Parathyroid adenoma (tissue), 2 donors: ENCODE results near the gene KIDINS220.

ENCODE experiments used
- H2AFZ ChIP-seq: fragments of 300-600 bp; sonication (generic); one replicate; pipeline ENCODE4 v1.7.0; 2017; ENCODE audit warnings: antibody characterized with exemption, mild to moderate bottlenecking
- H3K27ac ChIP-seq: fragments of 300-600 bp; sonication (generic); one replicate; pipeline ENCODE4 v1.7.0; 2017
- H3K27me3 ChIP-seq: fragments of 300-600 bp; sonication (generic); one replicate; pipeline ENCODE4 v1.7.0; 2017; ENCODE audit warnings: low read length; ENCODE audit not compliant: control insufficient read depth, insufficient read depth
- H3K36me3 ChIP-seq: fragments of 300-600 bp; sonication (generic); one replicate; pipeline ENCODE4 v1.7.0; 2017; ENCODE audit warnings: low read length; ENCODE audit not compliant: control insufficient read depth, insufficient read depth
- H3K4me1 ChIP-seq: fragments of 300-600 bp; sonication (generic); one replicate; pipeline ENCODE4 v1.7.0; 2017; ENCODE audit warnings: control low read depth
- H3K4me2 ChIP-seq: fragments of 300-600 bp; sonication (generic); one replicate; pipeline ENCODE4 v1.7.0; 2017; ENCODE audit warnings: low read length
- H3K4me3 ChIP-seq: fragments of 300-600 bp; sonication (generic); one replicate; pipeline ENCODE4 v1.7.0; 2017; ENCODE audit warnings: low read depth, low read length
- H3K79me2 ChIP-seq: fragments of 300-600 bp; sonication (generic); one replicate; pipeline ENCODE4 v1.7.0; 2017; ENCODE audit warnings: control low read depth
- H3K9ac ChIP-seq: fragments of 300-600 bp; sonication (generic); one replicate; pipeline ENCODE4 v1.7.0; 2017; ENCODE audit warnings: mild to moderate bottlenecking
- H3K9me3 ChIP-seq: fragments of 300-600 bp; sonication (generic); one replicate; pipeline ENCODE4 v1.7.0; 2017; ENCODE audit warnings: low read length; ENCODE audit not compliant: control insufficient read depth
- TF ChIP-seq, protein P1 (sequence below): fragments of 300-600 bp; sonication (generic); IDR thresholded peaks from one replicate; pipeline ENCODE4 v1.7.0; 2017; ENCODE audit warnings: antibody characterized with exemption, mild to moderate bottlenecking
- donor health status: primary hyperparathyroidism.

KIDINS220 gene

DNA sequence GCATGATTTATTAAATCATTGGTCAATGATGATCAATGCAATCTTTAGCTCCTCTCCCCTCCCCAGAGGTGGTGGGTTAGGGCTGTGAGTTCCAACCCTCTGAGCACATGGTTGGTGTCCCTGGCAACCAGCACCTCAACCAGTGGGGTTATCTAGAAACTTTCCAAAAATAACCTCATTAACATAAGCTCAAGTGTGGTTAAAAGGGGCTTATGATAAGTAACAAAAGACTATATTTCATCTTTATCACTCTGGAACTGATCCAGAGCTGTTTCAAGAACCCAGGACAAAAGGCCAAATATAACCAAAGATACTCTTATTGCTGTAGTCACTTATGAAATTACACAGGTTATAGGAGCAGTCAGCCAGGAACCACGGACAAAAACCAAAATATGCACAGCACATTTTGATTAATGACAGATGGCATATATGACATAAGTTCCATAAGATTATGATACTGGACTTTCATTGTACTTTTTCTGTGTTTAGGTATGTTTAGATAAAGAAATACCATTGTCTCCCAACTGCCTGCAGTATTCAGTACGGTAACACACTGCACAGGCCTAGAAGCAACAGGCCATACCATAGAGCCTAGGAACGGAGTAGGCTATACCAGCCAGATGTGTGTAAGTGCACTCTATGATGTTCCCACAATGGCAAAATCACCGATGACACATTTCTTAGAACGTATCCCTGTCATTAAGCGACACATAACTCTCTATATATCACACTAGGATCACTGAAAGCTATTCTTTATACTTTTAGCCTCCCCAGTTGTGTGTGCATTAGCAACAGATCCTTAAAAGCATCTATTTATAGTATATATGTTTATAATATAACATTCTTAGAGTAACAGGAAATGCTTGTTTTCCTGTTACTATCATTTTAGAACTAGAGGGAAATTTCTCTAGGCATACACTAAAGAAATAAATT lies 31.9 kb downstream of the KIDINS220 start:
- Histone ChIP-seq H3K36me3 (no peaks in the 10 kb centered on the region), H3K79me2 (no peaks in the 10 kb centered on the region)

DNA sequence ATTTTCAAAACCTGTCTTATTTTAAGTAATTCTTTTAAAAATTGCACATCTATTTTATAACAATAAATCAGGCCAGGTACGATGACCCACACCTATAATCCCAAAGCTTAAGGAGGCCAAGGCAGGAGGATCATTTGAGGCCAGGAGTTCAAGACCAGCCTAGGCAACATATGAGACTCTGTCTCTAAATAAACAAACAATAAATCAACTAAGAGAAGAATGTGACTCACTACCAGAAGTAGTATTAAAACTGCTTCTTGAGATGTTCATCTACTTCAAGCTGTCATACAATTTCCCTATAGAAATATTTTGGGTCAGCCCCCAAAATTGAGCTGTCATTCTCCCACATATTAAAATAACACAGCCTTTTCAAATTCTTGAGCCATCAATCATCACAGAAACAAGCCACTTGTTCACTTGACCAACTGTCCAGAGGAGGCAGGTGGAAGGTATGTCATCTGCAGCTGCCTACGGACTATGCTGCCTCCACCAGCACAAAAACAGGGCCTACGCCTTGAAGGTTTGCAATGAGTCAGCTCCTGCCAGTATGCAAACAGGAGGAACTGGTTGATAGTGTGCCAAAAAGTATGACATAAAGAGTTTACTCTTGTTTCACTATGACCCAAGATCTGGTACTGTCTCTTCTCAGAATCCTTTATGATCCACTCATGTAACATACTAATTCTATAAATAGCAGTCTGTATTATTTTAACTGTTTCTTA lies 33.6 kb downstream of the KIDINS220 start:
- no peak overlapping the region for H3K4me2 ChIP-seq
- no peaks in the 10 kb centered on the region for H3K9me3 ChIP-seq
- TF ChIP-seq, protein P1, sequence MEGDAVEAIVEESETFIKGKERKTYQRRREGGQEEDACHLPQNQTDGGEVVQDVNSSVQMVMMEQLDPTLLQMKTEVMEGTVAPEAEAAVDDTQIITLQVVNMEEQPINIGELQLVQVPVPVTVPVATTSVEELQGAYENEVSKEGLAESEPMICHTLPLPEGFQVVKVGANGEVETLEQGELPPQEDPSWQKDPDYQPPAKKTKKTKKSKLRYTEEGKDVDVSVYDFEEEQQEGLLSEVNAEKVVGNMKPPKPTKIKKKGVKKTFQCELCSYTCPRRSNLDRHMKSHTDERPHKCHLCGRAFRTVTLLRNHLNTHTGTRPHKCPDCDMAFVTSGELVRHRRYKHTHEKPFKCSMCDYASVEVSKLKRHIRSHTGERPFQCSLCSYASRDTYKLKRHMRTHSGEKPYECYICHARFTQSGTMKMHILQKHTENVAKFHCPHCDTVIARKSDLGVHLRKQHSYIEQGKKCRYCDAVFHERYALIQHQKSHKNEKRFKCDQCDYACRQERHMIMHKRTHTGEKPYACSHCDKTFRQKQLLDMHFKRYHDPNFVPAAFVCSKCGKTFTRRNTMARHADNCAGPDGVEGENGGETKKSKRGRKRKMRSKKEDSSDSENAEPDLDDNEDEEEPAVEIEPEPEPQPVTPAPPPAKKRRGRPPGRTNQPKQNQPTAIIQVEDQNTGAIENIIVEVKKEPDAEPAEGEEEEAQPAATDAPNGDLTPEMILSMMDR: no peak
- no peaks in the 10 kb centered on the region for H3K36me3 ChIP-seq
- no peaks in the 10 kb centered on the region for H3K27me3 ChIP-seq
- H3K4me1 ChIP-seq: no peaks in the 10 kb centered on the region
- H3K9ac ChIP-seq: no peak overlapping the region
- H3K79me2 ChIP-seq: no peaks in the 10 kb centered on the region
- H3K4me3 ChIP-seq: no peak overlapping the region
- H2AFZ ChIP-seq: no peak overlapping the region
- H3K27ac ChIP-seq: no peak overlapping the region

More for the DNA sequence above, 31.9 kb downstream of the KIDINS220 start:
- Histone ChIP-seq H3K9me3 (no peaks in the 10 kb centered on the region), H2AFZ (no peak overlapping the region), H3K4me3 (no peak overlapping the region), H3K27ac (no peak overlapping the region), H3K4me1 (no peaks in the 10 kb centered on the region), H3K27me3 (no peaks in the 10 kb centered on the region), H3K9ac (no peak overlapping the region), H3K4me2 (no peak overlapping the region)
- TF ChIP-seq, protein P1: no peak

DNA sequence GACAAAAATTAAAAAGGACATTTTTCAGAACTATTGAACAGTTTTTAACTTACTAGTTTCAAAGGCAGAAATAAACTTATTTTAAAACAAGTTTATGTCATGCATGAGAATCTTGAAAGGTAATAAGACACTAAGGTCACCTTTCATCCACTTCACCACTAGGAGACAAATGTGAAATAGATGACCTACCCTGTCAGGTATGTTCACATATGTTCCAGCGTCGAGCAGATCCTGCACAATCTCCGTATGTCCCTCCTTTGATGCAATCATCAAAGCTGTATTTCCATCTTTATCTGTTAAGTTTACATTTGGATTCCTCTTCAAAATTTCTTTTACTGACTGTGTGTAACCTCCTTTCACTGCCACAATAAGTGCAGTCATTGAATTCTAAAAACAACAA lies 34.7 kb downstream of the KIDINS220 start:
- no peak overlapping the region for H3K27ac ChIP-seq
- H3K9me3 ChIP-seq: no peaks in the 10 kb centered on the region
- TF ChIP-seq, protein P1: no peak
- H3K4me2 ChIP-seq: no peak overlapping the region
- H3K9ac ChIP-seq: no peak overlapping the region
- H2AFZ ChIP-seq: no peak overlapping the region
- no peak overlapping the region for H3K4me3 ChIP-seq
- H3K4me1 ChIP-seq: no peaks in the 10 kb centered on the region
- H3K27me3 ChIP-seq: no peaks in the 10 kb centered on the region
- H3K79me2 ChIP-seq: no peaks in the 10 kb centered on the region
- no peaks in the 10 kb centered on the region for H3K36me3 ChIP-seq

DNA sequence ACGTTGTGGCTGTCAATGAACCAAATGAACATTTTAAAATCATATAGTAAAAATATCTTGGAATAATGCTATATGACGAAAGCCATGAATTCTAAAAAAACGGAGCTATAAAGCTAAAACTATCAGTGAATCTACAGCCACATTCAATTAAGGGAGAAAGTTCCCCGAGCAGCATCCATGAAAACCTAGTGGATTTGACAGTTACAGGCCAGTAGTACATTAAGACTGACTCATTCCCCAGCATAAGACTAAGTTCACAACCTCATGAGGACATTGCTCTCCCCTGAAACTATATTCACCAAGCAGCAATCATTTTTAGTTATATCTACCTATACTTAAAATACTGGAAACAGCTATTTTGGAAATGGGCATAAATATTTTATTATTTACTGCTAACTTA lies 36.6 kb downstream of the KIDINS220 start:
- Histone ChIP-seq H3K9me3 (no peaks in the 10 kb centered on the region), H3K9ac (no peak overlapping the region), H3K79me2 (no peaks in the 10 kb centered on the region), H3K4me3 (no peak overlapping the region), H2AFZ (no peak overlapping the region), H3K27me3 (no peaks in the 10 kb centered on the region), H3K4me1 (no peaks in the 10 kb centered on the region), H3K4me2 (no peak overlapping the region), H3K27ac (no peak overlapping the region), H3K36me3 (no peaks in the 10 kb centered on the region)
- TF ChIP-seq, protein P1: no peak
